ENCODE measurements around the gene ENPEP.
"Not testable (repeated sequence)": the region's sequence is repeated elsewhere in the genome, so short reads cannot be mapped to it uniquely, and the experiment has no call there.

ENPEP gene

DNA sequence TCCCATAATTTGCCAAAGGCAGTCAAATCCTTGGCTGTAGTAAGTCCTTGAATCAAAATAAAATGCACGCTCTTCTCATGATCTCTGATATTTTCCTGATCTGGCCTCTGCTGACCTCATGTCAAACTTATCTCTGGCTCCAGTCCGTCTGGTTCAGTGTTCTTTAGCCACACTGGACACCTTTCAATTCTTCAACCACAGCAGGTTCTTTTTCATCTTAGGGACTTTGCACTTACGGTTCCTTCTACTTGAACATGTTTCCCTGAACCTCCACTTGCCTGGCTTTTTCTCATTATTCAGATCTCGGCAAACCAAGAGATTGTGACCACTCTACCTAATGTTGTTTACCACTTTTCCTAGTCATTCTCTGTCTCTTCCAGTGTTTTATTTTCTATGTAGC lies 10.3 kb downstream of the ENPEP start:
- no peak for DNase-seq

DNA sequence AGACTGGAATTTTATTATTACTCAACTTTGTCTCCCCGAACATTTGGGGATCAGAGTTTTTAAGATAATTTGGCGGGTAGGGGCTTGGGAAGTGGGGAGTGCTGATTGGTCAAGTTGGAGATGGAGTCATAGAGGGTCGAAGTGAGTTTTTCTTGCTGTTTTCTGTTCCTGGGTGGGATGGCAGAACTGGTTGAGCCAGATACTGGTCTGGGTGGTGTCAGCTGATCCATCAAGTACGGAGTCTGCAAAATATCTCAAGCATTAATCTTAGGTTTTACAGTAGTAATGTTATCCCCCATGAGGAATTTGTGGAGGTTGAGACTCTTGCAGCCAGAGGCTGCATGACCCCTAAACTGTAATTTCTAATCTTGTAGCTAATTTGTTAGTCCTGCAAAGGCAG lies 10.9 kb downstream of the ENPEP start:
- DNase-seq: not testable (repeated sequence)

DNA sequence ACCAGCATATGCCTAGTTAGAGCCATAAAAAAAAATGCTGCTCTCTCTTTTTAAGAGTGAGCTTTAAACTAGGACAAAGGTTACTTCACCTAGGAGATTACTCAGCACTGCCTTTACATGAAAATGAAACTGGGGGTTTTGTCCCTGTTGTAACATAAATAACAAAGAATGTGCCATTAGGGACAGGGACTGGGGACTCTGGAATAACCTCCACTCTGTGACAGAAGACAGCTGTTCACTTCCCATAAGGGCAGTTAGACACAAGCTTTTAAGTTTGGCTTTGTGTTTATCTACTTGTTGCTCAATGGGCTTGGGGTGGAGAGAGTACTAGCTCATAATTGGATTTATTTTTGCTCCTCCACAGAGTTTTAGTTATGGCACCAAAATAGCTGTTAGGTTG lies 11.9 kb downstream of the ENPEP start:
- no peak for DNase-seq

DNA sequence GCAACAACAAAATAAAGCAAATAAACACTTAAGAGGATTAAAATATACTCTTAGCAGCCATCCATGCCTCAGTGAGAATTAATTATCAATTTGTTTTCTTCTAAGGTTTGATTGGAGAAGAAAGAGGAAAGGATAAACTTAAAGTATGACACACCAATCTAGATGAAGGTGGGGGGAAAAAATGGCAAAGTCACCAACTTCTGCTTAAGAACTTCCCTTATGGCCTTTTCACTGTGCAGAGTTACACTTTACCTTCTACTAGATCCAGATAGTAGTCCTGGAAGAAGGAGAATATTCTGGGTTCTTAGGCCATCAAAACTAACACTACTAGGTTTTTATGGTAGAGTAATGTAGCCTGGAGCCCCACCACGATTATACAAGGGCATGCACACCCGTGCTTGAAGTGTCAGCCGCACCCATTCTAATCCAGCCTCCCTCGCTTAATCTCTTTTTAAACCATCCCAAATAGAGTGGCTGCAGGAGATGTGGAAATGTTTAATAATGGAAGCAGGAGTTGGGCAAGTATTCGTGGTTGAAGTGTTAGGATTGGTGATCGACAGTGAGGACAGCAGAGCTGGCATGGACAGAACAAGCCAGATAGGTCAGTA lies 14.1 kb downstream of the ENPEP start:
- DNase-seq: no peak

DNA sequence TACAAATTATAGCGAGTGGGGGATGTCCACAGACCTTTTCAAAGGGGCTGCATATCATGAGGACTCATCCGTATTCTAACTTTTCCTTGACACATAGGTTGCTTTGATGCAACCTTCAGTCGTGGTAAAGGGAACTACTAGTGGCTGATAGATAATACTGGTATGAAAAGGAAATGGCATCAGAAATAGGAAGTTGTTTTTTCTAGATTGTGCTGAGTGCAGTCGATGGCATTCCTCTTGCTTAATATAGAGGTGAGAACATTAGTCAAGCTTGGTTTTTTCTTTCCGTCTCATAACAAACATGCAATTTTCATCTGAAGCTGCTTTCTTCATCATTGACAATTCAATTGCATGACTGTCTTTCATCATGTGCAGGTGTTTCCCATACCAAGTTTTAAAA lies 16.6 kb downstream of the ENPEP start:
- no peak for DNase-seq

DNA sequence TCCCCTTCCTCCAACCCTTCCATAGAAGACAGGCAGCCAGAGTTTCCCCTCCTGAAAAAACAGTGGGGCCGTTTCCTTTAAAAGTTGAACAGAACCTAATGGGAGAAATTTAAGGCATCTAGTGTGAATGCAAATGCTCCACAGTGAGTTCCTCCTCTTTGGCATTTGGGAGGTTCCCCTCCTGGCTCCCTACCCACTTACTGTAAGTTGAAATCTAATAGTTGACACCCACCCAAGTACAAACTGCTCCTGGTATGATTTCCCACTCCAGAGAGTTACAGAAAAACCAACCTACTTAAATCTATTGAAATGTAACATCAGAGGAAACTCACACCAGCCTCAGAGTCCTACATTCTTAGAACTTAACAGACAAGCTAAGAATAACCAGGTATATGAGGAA lies 17.6 kb downstream of the ENPEP start:
- DNase-seq: no peak

DNA sequence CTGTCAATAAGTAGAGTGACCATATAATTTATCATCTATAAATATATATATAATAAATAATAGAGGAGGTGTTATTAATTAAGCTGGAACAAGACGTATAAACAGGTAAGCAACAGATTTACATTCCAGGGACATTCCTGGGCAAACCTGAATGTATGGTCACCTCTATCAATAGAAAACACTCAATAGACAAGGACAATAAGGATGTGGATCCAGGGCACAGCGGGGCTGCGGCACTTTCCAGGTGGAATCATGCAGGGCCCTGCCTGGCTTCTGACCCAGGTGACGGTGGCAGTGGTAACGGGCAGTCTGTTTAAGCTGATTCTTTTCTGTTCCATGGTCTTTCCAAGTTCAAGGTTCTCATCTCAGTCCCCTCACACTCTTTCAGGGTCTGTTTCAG lies 22.5 kb downstream of the ENPEP start:
- no peak for DNase-seq

DNA sequence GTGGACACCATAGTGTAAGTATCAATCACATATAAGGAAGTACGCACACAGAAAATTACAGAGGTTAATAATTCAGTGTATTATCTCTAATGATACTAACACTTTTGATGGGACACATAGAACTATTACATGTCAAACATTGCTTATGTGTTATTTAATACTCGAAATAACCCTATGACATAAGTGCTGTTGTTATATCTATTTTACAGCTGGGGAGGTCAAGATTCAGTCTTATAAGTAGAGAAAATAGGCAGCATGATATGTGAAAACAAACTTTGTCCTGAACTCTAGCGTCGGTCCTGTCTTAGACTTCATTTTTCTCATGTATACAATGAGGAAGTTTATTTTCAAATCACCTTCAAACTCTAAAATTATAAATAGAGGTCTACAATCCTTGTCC lies 23.2 kb downstream of the ENPEP start:
- no peak for DNase-seq

DNA sequence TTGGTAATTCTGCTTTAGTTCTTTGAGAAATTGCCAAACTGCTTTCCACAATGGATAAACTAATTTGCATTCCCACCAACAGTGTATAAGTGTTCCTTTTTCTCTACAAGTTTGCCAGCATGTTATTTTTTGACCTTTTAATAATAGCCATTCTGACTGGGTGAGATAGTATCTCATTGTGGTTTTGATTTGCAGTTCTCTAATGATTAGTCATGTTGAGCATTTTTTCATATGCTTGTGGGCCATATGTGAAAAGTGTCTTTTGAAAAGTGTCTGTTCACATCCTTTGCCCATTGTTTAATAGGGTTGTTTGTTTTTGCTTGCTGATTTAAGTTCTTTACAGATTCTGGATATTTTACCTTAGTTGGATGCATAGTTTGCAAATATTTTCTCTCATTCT lies 25.9 kb downstream of the ENPEP start:
- DNase-seq: no peak

DNA sequence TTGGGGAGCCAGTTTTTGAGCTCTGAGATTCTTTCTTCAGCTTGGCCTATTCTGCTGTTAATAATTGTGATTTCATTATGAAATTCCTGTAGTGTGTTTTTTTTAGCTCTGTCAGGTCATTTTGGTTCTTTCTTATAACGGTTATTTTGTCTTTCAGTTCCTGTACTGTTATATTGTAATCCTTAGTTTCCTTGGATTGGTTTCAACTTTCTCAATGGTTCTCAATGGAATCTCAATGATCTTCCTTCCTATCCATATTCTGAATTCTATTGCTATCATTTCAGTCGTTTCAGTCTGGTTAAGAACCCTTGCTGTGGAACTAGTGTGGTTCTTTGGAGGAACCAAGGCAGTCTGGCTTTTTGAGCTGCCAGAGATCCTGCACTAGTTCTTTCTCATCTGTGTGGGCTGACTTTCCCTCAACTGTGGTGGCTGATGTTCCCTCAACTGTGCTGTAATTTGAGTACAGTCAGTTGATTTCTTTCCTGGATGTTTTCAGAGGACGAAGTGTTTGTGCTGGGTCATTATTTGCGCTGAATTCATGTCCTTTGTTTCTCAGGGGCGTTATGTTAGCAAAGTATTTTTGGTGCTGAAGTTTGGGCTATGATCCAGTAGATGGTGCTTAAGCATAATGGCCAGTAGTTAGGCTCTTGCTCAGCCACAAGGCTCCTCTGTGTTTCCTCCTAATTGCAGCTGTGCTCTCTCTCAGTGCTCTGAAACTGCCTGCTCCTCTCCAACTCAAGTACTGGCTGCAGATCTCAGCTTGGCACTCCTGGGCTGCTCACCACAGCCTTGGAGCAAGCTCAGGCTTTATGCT lies 27.5 kb downstream of the ENPEP start:
- peak; percentile 58 for DNase-seq

DNA sequence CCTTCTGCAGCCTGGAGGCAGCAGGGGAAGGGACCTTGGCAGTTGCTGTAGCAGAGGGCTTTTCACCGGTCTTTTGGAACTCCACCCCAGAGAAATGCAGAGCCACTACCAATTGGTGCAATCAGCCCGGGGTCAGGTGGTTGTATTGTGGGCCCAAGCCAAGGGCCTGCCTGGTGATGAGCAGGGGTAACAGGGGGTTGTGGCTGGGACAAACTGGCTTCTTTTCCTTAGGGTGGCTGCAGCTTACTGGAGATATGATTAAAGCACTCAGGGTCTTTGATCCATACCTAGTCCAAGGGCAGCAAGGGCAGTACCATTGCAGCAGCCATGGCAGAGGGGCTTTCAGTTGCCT lies 28.1 kb downstream of the ENPEP start:
- DNase-seq: no peak

DNA sequence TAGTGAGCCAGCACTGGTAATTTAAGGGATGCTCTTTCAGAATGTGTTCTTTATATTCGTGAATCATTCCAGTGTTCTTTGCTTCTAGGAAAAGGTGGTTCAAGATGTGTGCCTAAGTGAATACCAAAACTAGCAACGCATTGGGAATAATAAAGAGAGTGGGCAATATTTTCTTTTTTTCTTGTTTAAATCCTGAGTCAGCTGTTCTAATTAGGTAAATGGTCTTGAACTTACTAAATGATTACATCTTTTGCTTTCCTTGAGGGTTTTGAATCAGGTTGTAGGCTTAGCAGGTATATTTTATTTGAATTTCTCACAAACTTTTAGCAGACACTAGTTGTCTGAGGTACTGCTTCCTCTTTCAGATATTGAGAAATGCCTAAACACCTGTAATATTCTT lies 29.5 kb downstream of the ENPEP start:
- no peak for DNase-seq

DNA sequence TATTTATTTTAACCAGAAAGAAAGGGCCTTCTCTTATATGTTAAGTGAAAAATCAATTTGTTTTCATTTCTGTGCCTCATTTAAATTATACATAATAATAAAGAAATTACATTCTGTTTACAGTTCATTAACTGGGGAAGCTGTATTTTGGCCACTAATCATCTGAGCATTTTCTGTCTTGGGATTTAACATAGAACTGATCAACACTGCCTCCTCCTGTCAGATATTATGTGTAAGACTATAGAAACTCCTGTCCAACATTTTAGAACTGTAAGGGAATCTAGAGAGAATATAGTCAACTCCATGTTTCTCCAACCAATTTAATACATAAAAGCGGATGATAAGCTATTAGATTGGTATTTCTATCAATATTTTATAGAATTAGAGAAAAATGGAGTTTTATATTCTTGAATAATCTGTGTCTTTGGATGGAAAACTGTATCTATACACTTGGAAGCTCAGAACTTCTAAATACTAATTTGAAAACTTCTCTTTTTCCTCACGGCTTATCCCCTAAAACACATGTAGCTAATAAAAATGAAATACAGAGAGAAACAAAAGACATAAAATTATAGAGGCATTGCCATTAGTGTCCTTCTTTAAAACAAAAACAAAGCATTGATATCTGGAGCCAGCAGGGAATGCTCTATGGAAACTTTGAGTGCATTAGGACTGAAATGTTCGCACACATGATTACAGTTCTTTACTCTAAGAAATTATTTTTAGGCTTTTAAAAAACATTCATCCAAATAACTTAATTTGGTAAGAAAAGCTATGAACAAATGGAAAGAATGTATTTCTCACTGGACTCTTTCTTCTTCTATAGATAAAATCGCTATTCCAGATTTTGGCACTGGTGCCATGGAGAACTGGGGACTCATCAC lies 33.1 kb downstream of the ENPEP start:
- DNase-seq: no peak

DNA sequence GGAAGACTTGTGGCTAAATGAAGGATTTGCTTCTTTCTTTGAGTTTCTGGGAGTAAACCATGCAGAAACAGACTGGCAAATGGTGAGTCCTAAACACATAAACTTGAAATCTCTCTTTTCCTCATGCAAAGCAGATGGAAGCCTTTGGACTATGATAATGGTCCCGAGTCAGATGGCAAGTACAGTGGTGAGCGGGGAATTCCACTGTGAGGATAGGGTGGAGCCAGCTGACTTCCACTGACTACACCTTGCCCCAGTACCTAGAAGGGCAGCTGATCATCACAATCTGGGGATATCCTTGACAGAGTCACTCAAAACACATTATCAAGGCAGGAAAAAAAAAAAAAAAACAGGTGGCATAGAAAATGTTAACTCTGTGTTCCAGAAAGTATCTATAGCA lies 34.3 kb downstream of the ENPEP start:
- DNase-seq: no peak

DNA sequence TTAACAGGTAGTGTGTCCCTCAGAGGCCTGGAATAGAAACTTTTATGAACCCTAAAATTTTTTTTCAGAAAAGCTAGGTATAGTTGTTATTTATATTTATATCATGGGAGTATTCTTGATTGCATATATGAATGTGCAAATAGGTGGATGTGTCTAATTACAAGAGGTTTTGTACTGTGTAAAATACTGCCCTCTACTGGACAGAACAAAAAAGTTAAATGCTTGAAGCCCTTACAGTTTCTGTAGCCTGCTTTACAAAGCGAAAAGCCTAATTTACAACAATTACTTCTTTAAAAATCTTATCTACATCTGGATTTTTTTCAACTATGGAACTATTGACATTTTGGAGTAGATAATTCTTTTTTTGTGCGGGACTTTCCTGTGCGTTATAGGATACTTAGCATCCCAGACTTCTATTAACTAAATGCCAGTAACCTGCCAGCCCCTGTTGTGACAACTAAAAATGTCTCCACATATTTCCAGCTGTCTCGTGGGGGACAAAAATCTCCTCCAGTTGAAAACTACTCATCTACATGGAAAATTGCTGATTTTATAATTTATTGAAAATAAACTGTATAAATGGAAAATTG lies 35.1 kb downstream of the ENPEP start:
- no peak for DNase-seq

DNA sequence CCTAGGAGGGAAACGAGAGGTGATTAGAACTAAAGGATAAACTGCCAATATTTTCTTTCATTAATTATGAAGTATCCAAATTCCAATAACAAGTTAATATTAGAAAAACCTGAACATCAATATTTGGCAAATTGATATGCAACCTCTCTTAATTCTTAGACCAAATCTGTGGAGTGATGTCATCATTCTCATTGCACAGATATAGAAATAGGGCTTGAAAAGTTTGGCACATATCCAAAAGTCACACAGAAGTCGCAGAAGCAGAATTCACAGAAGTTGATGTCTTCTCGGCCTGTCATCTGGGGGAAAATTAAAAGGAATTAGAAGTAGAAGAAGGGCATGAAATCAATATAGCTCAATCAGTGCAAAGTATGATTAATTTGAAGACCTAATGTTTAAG lies 36.9 kb downstream of the ENPEP start:
- no peak for DNase-seq

DNA sequence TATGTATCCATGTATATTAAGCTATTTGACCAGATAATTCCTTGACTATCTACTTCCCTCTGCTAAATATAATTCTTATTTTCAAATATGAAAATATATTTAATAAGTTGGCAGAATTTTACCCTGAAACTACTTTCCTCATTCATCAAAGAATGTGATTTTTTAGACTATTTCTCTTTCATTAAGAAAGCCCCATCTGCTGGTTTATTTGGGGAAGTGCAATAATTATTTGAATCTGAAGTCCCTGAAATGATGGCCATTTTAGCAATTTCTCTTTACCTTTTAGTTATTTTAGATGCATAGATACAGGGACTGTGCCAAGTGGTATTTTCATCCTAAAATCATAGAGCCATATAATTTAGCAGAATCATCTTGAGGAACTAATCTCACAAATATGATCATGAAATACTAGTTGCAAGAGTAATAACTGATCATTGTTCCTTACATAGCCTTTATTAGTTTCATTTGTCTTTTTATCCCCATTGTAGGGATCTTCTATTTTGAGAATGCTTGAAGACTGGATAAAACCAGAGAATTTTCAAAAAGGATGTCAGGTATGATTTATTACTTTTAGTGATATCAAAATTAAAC lies 39.0 kb downstream of the ENPEP start:
- DNase-seq: no peak

DNA sequence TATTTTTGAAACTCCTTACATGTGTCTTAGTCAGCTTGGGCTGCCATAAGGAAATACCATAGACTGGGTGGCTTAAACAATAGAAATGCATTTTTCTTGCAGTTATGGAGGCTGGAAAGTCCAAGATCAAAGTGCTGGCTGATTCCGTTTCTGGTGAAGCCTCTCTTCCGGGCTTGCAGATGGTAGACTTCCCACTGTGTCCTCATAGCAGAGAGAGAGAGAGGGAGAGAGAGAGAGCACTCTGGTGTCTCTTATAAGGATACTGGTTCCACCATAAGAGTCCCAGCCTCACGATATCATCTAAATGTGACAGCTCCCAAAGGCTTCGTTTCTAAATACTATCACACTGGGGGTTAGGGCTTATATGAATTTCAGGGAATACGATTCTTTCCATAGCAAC lies 39.7 kb downstream of the ENPEP start:
- DNase-seq: no peak

DNA sequence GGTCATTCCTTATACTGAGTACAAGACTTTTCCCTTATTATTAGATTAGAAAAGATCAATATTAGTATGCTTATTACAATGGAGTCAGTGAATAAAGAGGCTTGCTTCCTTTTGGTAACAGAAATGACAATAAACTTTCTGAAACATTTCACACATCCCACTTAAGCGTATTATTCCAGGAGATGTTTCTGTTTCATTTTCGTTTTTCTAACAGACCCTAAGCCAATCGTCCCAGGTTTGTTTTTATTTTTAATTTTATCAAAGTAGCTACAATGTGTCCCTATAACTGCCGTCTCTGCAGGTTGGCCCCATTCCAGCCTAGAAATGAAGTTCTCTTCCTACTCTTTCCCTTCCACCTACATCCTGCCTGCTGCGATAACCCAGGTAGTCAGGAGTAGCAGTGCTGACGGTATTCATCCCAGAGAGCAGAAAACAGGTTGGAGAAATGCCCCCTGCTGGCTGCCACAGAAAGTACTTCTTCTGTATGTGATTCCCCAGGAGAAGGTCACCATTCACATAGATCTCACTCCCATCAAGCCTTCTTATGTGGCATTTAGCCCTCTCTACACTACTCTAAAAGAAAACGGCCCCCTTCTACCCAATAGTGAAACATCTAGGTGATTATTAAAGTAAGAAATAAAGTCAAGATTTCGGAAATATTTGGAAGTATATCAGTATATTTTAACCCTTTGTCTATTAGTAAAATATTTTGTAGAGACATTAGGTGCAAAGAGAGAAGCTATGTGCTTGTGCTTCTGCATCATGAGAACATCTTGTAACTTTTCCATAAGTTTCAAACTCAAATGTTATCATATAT lies 40.4 kb downstream of the ENPEP start:
- peak; percentile 57 for DNase-seq

DNA sequence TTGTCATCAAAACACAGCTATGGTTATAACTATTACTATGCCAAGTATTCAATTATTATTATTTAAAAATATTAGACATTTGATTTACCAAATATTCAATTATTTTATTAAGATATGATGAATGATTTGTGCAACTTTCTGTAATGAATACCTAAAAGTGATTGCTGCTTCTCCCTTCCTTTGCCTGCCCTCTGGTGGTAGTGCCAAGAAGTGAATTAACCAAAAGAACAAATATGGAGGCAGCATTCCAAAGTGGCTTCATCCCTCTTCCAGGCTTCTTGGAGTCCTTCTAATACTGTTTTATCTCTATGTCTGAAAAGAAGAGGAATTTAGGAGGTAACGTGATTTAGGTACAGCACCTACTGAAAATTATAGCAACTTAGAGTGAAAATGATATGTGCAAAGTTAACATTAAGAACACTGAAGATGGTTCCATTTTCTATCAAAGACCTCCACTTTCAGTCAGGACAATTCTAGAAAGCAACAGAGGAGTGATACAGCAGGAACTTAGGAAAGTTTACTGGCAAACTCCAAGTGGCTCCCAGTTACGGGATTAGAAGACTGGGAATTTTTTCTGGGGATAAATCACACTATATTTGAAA lies 43.0 kb downstream of the ENPEP start:
- DNase-seq: no peak

DNA sequence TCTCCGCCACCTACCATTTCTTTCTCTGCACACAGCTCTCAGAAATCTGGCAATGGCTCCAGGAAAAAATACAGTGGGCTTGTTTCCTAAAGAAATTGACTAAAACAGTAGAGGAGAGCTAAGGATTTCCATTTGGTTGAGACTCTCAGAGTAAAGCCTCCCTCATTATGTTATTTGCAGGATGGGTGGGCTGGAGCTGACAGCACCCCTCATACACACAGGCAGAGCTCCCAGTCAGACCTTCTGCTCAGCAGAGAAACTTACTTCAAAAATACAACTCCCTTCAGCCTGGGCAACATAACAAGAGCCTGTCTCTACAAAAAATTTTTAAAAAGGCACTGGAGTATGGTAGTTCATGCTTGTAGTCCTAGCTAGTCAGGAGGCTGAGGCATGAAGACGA lies 44.9 kb downstream of the ENPEP start:
- DNase-seq: no peak

DNA sequence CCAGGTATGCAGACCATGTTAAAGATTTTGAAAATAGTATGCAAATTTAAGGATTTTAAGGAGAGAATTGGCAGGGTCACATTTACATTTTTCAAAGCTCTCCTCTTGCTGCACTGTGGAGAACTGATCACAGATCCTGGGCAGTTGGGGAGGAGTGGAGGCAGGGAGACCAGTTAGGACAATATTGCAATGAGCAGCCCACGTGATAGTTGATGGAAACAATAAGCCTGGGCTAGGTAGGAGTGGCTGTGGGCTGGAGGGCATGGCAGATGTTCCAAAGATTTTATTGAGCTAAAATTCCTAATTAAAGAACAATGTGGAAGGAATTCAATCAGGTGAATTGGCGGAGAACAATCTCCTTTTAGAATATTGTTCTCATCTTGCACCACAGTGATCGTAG lies 50.6 kb downstream of the ENPEP start:
- DNase-seq: no peak
